ENCODE data around the gene C1QTNF9. TPM values are rescaled to one million over a fixed set of nuclear protein-coding genes. Genes with fewer than 3 reads are reported as not detected.

Gene C1QTNF9
- total and polyA plus RNA-seq, 2 donors (not counting 3 experiments of a cell fraction or from before 2014, with no cell fraction given) = not detected

DNA sequence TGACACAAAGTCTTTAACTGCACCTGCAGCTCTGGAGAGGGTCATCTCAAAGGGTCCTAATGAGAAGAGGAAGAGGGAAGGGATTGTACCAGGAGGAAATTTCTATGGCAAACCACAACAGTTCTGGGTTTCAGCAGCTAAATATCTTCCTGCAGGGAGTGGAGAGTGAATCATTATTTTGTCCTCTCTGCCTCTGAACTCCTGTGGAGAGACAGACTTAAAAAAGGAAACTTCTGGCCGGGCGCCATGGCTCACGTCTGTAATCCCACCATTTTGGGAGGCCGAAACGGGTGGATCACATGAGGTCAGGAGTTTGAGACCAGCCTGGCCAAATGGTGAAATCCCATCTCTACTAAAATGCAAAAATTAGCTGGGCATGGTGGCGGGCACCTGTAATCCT is 16.9 kb upstream of the C1QTNF9 start:
- Histone ChIP-seq H3K9ac (replicated peaks; ENCODE audit: extremely low read depth, insufficient read depth, low read length) (no peak overlapping the region), H3K27ac (ENCODE audit: insufficient read depth, low read depth, low read length) (no peak overlapping the region), H3K27me3 (ENCODE audit: control insufficient read depth in 2 of 2, insufficient read depth in 2 of 2, low read length in 2 of 2) (no peaks in the 10 kb centered on the region), H2AFZ (ENCODE audit: low read depth, low read length) (no peak overlapping the region), H3K9me3 (replicated peaks; ENCODE audit: control insufficient read depth, insufficient read depth, low read length) (no peaks in the 10 kb centered on the region), H3K4me3 (replicated peaks in 1 of 3; ENCODE audit: insufficient read depth in 1 of 3, low read depth in 1 of 3, low read length in 3 of 3) (no peak overlapping the region), H3K79me2 (ENCODE audit: control insufficient read depth, insufficient read depth, low read length) (no peaks in the 10 kb centered on the region), H3K36me3 (ENCODE audit: control insufficient read depth in 2 of 2, extremely low read depth in 1 of 2, insufficient read depth in 2 of 2, low read length in 2 of 2) (no peaks in the 10 kb centered on the region), H4K20me1 (replicated peaks; ENCODE audit: control insufficient read depth, extremely low read depth, insufficient read depth, low read length) (no peaks in the 10 kb centered on the region), H3K9me1 (replicated peaks; ENCODE audit: control insufficient read depth, extremely low read depth, insufficient read depth, low read length) (no peaks in the 10 kb centered on the region), H3K4me2 (ENCODE audit: insufficient read depth, low read length) (no peak overlapping the region), H3K4me1 (ENCODE audit: control insufficient read depth, extremely low read depth, insufficient read depth, low read length) (no peaks in the 10 kb centered on the region)
- BruUV-seq (replicated peaks) = no TSS peak
- intact Hi-C loops (cut with micrococcal nuclease) = no loop called here
- no peak for DNase-seq (ENCODE audit: low read depth, low spot score)
- TF ChIP-seq, protein P1, sequence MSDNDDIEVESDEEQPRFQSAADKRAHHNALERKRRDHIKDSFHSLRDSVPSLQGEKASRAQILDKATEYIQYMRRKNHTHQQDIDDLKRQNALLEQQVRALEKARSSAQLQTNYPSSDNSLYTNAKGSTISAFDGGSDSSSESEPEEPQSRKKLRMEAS (IDR thresholded peaks at IDR 0.05; ENCODE audit: insufficient read depth, insufficient read length) = no peak
- TF ChIP-seq FOS (IDR thresholded peaks at IDR 0.05; ENCODE audit: borderline replicate concordance, insufficient read depth, low read length) (no peak), POLR2AphosphoS5 (IDR thresholded peaks at IDR 0.05; ENCODE audit: insufficient read depth, low read depth, low read length) (no peak), EZH2 (IDR thresholded peaks at IDR 0.05; ENCODE audit: borderline replicate concordance, low read depth, low read length, severe bottlenecking) (no peak), POLR2A (IDR thresholded peaks at IDR 0.05; ENCODE audit: low read depth, low read length) (no peak), JUN (IDR thresholded peaks at IDR 0.05; ENCODE audit: borderline replicate concordance, insufficient read depth, insufficient read length, low read depth) (no peak), MYC (IDR thresholded peaks at IDR 0.05; ENCODE audit: low read depth, low read length) (no peak), GATA2 (IDR thresholded peaks at IDR 0.05; ENCODE audit: insufficient read depth, insufficient read length, low read depth, low read length) (no peak)
- TF ChIP-seq, protein P2, sequence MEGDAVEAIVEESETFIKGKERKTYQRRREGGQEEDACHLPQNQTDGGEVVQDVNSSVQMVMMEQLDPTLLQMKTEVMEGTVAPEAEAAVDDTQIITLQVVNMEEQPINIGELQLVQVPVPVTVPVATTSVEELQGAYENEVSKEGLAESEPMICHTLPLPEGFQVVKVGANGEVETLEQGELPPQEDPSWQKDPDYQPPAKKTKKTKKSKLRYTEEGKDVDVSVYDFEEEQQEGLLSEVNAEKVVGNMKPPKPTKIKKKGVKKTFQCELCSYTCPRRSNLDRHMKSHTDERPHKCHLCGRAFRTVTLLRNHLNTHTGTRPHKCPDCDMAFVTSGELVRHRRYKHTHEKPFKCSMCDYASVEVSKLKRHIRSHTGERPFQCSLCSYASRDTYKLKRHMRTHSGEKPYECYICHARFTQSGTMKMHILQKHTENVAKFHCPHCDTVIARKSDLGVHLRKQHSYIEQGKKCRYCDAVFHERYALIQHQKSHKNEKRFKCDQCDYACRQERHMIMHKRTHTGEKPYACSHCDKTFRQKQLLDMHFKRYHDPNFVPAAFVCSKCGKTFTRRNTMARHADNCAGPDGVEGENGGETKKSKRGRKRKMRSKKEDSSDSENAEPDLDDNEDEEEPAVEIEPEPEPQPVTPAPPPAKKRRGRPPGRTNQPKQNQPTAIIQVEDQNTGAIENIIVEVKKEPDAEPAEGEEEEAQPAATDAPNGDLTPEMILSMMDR (IDR thresholded peaks at IDR 0.05; ENCODE audit: extremely low read depth in 1 of 2, insufficient read depth in 1 of 2, low read depth in 1 of 2, low read length in 2 of 2) = no peak
- ChIA-PET POLR2A (no interaction called here), CTCF (interaction anchor here (1.0 kb wide), 1 partner anchor 22 kb away, joined by 3 read pairs; no protein-coding TSS in a partner anchor)
- dilution Hi-C loops (cut with MboI; ENCODE audit: extremely low pct_ligation_motif_present, low sequenced_read_pairs) = no loop called here
- peak; percentile 43 for FAIRE-seq
